A549 (cell line): ENCODE results near the gene ARHGEF10L. TPM values are rescaled to one million over a fixed set of nuclear protein-coding genes. Genes with fewer than 3 reads are reported as not detected.

Experiments
- ATAC-seq, 2 experiments: fragments of 200-7000 bp in 1 of 2; fragments of >200 bp in 1 of 2; cut with Nextera tagmentation in 1 of 2; cut with Tn5 transposase in 1 of 2; 3 replicates each; pipeline versions ENCODE4 v1.8.0 to v1.9.1; 2018 to 2020; ENCODE audit warnings: mild to moderate bottlenecking in 1 of 2, moderate library complexity in 1 of 2
- CTCF ChIA-PET: fragments of 300-600 bp; sonication (Branson Sonifier 250); formaldehyde crosslinking; extraction: SDS; loops from one replicate; lab custom pipeline; 2021; ENCODE audit warnings: antibody characterized with exemption, inconsistent platforms; lab: Yijun Ruan, JAX
- POLR2A ChIA-PET: fragments of 350-600 bp; formaldehyde crosslinking; extraction: SDS; loops from one replicate; lab custom pipeline; 2021; ENCODE audit warnings: antibody characterized with exemption, inconsistent platforms; lab: Yijun Ruan, JAX
- DNase-seq, 2 experiments: peaks; one replicate each; pipeline versions ENCODE4 v3.0.0 to v3.0.0-alpha.2; 2011 to 2016; ENCODE audit warnings: low read depth in 1 of 2, low spot score in 1 of 2
- FAIRE-seq: peaks from 2 replicates; lab custom pipeline; 2011; peaks lifted over from hg19 to GRCh38; lab: Jason Lieb, UNC
- H3K27ac ChIP-seq, 2 experiments: fragments of >200 bp; sonication (Bioruptor Twin); formaldehyde crosslinking; 3 replicates each; pipeline ENCODE4 v1.5.1; 2016 to 2017
- H3K4me1 ChIP-seq: fragments of >200 bp; sonication (Bioruptor Twin); formaldehyde crosslinking; 3 replicates; pipeline ENCODE4 v1.6.1; 2016
- H3K4me2 ChIP-seq: fragments of >200 bp; sonication (Bioruptor Twin); formaldehyde crosslinking; 3 replicates; pipeline ENCODE4 v1.6.1; 2016
- H3K4me3 ChIP-seq: fragments of >200 bp; sonication (Bioruptor Twin); formaldehyde crosslinking; 3 replicates; pipeline ENCODE4 v1.5.1; 2016
- H3K9me3 ChIP-seq: fragments of >200 bp; sonication (Bioruptor Twin); formaldehyde crosslinking; 3 replicates; pipeline ENCODE4 v1.6.1; 2016
- CBX2 ChIP-seq: fragments of 200-600 bp; sonication (generic); IDR thresholded peaks from 2 replicates; pipeline ENCODE4 v1.6.1; 2016; ENCODE audit warnings: low read depth, mild to moderate bottlenecking, borderline replicate concordance
- CBX8 ChIP-seq: fragments of 200-600 bp; sonication (generic); IDR thresholded peaks from 2 replicates; pipeline ENCODE4 v1.6.1; 2016
- CEBPB ChIP-seq, 2 experiments: fragments of >200 bp in 1 of 2; sonication (Bioruptor Twin) in 1 of 2; formaldehyde crosslinking in 1 of 2; IDR thresholded peaks; 2 replicates each; pipeline ENCODE4 v1.6.1; 2012 to 2016
- CHD2 ChIP-seq: fragments of 150-350 bp; IDR thresholded peaks from 2 replicates; pipeline ENCODE4 v1.6.1; 2014; ENCODE audit warnings: low read length; ENCODE audit not compliant: partially characterized antibody
- FOSB ChIP-seq: fragments of 250-450 bp; sonication (Bioruptor Pico); IDR thresholded peaks from 2 replicates; pipeline ENCODE4 v1.5.0; 2020; ENCODE audit warnings: mild to moderate bottlenecking, moderate library complexity
- FOSL2 ChIP-seq, 2 experiments: fragments of 450-650 bp in 1 of 2; fragments of >200 bp in 1 of 2; sonication (Bioruptor Twin) in 1 of 2; formaldehyde crosslinking; IDR thresholded peaks; 2 replicates each; pipeline versions ENCODE4 v1.5.0 to v1.6.1; 2016 to 2020; ENCODE audit warnings: mild to moderate bottlenecking in 1 of 2, moderate library complexity in 1 of 2
- HDAC2 ChIP-seq: fragments of 200-600 bp; sonication (generic); IDR thresholded peaks from 2 replicates; pipeline ENCODE4 v1.6.1; 2016
- HOXA7 ChIP-seq: fragments of 250-450 bp; sonication (Bioruptor Pico); IDR thresholded peaks from 2 replicates; pipeline ENCODE4 v1.5.0; 2020; ENCODE audit warnings: mild to moderate bottlenecking, moderate library complexity
- JUN ChIP-seq, 2 experiments: fragments of >200 bp; sonication (Bioruptor Twin); formaldehyde crosslinking; IDR thresholded peaks; 2 replicates in 1 of 2; 3 replicates in 1 of 2; pipeline ENCODE4 v1.6.1; 2016 to 2017
- MYC ChIP-seq: IDR thresholded peaks from 2 replicates; pipeline ENCODE4 v1.6.1; 2012; ENCODE audit warnings: mild to moderate bottlenecking, inconsistent platforms, low read length, improper control_type of control experiment, borderline replicate concordance
- NFE2L2 ChIP-seq: fragments of 150-350 bp; conservative IDR thresholded peaks from 2 replicates; pipeline ENCODE4 v1.6.1; 2014; ENCODE audit warnings: low read length
- NPAS2 ChIP-seq: fragments of 250-450 bp; sonication (Bioruptor Pico); IDR thresholded peaks from 2 replicates; pipeline ENCODE4 v1.8.0; 2022; ENCODE audit warnings: mild to moderate bottlenecking, moderate library complexity, borderline replicate concordance
- NR3C1 ChIP-seq: fragments of >200 bp; sonication (Bioruptor Twin); formaldehyde crosslinking; IDR thresholded peaks from 3 replicates; pipeline ENCODE4 v1.6.1; 2017
- PHF8 ChIP-seq: fragments of 200-600 bp; sonication (generic); IDR thresholded peaks from 2 replicates; pipeline ENCODE4 v1.6.1; 2016; ENCODE audit warnings: low read depth, mild to moderate bottlenecking, antibody characterized with exemption, moderate library complexity, borderline replicate concordance
- POLR2A ChIP-seq: IDR thresholded peaks from 2 replicates; pipeline ENCODE4 v1.6.1; 2012; ENCODE audit warnings: mild to moderate bottlenecking, low read length
- SMC3 ChIP-seq: fragments of >200 bp; sonication (Bioruptor Twin); formaldehyde crosslinking; IDR thresholded peaks from 3 replicates; pipeline ENCODE4 v1.6.1; 2018; ENCODE audit warnings: inconsistent platforms
- ZC3H11A ChIP-seq: fragments of 450-650 bp; IDR thresholded peaks from 2 replicates; pipeline ENCODE4 v1.6.1; 2014; ENCODE audit warnings: antibody characterized with exemption, mild to moderate bottlenecking
- ZNF302 ChIP-seq: fragments of 250-450 bp; sonication (Bioruptor Pico); IDR thresholded peaks from 2 replicates; pipeline ENCODE4 v1.9.0; 2021; ENCODE audit warnings: inconsistent platforms, mild to moderate bottlenecking, moderate library complexity
- WGBS: methylation state at CpG from one replicate; pipeline ENCODE4 v1.1.6; 2017; ENCODE audit errors: missing lambda C conversion rate; 5-methylcytosine and 5-hydroxymethylcytosine counted together
- polyA plus RNA-seq, 4 experiments: library from polyadenylated mRNA; depleted of rRNA in 3 of 4; stranded (reverse); fragments of >200 nt; fragmentation: RNase III in 1 of 4; extraction: RNeasy Plus Mini Kit Qiagen cat#74134 plus additional on column Dnase treatment in 1 of 4; gene quantifications; 2 replicates in 3 of 4; 3 replicates in 1 of 4; pipeline ENCODE4 v1.2.3, GENCODE V29; 2011 to 2017
- TF ChIP-seq, protein P1 (sequence below): fragments of 250-450 bp; sonication (Bioruptor Pico); IDR thresholded peaks from 2 replicates; pipeline ENCODE4 v1.5.0; 2021; ENCODE audit warnings: mild to moderate bottlenecking, moderate library complexity, borderline replicate concordance
- TF ChIP-seq, protein P2 (sequence below): fragments of 250-450 bp; sonication (Bioruptor Pico); IDR thresholded peaks from 2 replicates; pipeline ENCODE4 v1.5.0; 2020; ENCODE audit warnings: low read depth, mild to moderate bottlenecking, moderate library complexity
- TF ChIP-seq, protein P3 (sequence below): fragments of 200-600 bp; sonication (generic); IDR thresholded peaks from 2 replicates; pipeline ENCODE4 v1.6.1; 2016; ENCODE audit warnings: antibody characterized with exemption, mild to moderate bottlenecking, moderate library complexity

ARHGEF10L gene
- polyA plus RNA-seq, 2 of the 4 experiments (the other 2 are of a cell fraction): 3.5 to 5.2 TPM

DNA sequence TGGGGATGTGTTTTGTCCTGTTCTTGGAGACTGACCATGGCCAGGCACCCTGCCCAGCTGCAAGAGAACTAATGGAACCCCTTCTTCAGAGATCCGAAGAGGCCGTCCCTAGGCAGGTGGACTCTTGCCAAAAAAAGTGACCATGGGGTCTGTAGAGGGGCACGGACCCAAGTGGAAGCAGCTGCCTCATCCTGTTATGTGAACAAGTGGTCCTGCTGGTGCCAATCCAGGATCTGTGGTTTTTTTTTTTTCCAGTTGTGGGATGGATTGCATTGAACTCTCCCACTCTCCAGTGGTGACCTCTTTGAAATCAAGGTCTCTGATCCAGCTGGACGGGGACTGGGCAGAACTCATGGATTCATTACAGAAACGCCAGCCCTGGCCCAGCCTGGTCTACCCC lies 71.2 kb downstream of the ARHGEF10L start:
- ATAC-seq: no peak
- Histone ChIP-seq H3K4me2 (no peak overlapping the region), H3K4me1 (no peaks in the 10 kb centered on the region), H3K4me3 (no peak overlapping the region), H3K9me3 (no peaks in the 10 kb centered on the region), H3K27ac (no peak overlapping the region)
- no peak for DNase-seq
- CTCF ChIA-PET: interaction anchor here (0.6 to 2.5 kb wide), 6 partner anchors 12 to 971 kb away, joined by 3 to 13 read pairs (median 5); no protein-coding TSS in a partner anchor
- FAIRE-seq: no peak
- WGBS: 82% methylated on average over 5 of the region's 5 CpGs
- TF ChIP-seq CBX8 (no peak), NFE2L2 (no peak), HOXA7 (CRISPR knock-in tag) (no peak), PHF8 (no peak), FOSL2 (IDR thresholded peaks at IDR 0.05) (no peak), FOSL2 (CRISPR knock-in tag; IDR thresholded peaks at IDR 0.05) (no peak)
- POLR2A ChIA-PET: no interaction called here

DNA sequence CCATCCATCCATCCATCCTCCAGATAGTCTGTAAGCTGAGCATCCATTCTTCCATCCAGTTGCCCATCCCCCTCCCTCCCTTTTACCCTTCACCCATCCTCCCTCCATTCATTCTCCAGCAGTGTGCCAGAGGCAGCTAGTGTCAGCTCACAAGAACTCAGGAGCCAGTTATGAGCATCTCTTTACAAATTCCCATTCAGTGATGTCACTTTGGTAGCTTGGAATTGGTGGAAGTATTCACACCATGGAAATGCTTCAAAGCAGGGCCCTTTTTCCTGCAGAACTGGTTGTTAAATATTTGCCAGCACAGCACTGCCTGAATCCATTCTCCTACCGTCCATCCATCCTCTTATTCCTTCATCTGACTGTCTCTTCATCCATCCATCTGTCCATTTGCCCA lies 72.5 kb downstream of the ARHGEF10L start:
- CTCF ChIA-PET: interaction anchor here (0.9 to 2.5 kb wide), 7 partner anchors 8 to 969 kb away, joined by 3 to 13 read pairs (median 5); no protein-coding TSS in a partner anchor
- DNase-seq (no peak), ATAC-seq (no peak), FAIRE-seq (no peak)
- TF ChIP-seq HDAC2: no peak
- TF ChIP-seq JUN (IDR thresholded peaks at IDR 0.05): no peak
- TF ChIP-seq NPAS2 (CRISPR knock-in tag): no peak
- no peak for TF ChIP-seq SMC3
- no peak for TF ChIP-seq POLR2A
- TF ChIP-seq, protein P1, sequence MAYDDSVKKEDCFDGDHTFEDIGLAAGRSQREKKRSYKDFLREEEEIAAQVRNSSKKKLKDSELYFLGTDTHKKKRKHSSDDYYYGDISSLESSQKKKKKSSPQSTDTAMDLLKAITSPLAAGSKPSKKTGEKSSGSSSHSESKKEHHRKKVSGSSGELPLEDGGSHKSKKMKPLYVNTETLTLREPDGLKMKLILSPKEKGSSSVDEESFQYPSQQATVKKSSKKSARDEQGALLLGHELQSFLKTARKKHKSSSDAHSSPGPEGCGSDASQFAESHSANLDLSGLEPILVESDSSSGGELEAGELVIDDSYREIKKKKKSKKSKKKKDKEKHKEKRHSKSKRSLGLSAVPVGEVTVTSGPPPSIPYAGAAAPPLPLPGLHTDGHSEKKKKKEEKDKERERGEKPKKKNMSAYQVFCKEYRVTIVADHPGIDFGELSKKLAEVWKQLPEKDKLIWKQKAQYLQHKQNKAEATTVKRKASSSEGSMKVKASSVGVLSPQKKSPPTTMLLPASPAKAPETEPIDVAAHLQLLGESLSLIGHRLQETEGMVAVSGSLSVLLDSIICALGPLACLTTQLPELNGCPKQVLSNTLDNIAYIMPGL (CRISPR knock-in tag): no peak
- no peak for TF ChIP-seq CBX8
- TF ChIP-seq, protein P2, sequence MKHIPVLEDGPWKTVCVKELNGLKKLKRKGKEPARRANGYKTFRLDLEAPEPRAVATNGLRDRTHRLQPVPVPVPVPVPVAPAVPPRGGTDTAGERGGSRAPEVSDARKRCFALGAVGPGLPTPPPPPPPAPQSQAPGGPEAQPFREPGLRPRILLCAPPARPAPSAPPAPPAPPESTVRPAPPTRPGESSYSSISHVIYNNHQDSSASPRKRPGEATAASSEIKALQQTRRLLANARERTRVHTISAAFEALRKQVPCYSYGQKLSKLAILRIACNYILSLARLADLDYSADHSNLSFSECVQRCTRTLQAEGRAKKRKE (CRISPR knock-in tag): no peak
- no peak for TF ChIP-seq CBX2
- TF ChIP-seq CHD2: no peak
- TF ChIP-seq ZNF302 (CRISPR knock-in tag): no peak
- no peak for TF ChIP-seq MYC
- TF ChIP-seq CEBPB (IDR thresholded peaks at IDR 0.05): no peak
- TF ChIP-seq ZC3H11A: no peak
- TF ChIP-seq FOSB (CRISPR knock-in tag): no peak
- no peak for TF ChIP-seq NR3C1
- TF ChIP-seq, protein P3, sequence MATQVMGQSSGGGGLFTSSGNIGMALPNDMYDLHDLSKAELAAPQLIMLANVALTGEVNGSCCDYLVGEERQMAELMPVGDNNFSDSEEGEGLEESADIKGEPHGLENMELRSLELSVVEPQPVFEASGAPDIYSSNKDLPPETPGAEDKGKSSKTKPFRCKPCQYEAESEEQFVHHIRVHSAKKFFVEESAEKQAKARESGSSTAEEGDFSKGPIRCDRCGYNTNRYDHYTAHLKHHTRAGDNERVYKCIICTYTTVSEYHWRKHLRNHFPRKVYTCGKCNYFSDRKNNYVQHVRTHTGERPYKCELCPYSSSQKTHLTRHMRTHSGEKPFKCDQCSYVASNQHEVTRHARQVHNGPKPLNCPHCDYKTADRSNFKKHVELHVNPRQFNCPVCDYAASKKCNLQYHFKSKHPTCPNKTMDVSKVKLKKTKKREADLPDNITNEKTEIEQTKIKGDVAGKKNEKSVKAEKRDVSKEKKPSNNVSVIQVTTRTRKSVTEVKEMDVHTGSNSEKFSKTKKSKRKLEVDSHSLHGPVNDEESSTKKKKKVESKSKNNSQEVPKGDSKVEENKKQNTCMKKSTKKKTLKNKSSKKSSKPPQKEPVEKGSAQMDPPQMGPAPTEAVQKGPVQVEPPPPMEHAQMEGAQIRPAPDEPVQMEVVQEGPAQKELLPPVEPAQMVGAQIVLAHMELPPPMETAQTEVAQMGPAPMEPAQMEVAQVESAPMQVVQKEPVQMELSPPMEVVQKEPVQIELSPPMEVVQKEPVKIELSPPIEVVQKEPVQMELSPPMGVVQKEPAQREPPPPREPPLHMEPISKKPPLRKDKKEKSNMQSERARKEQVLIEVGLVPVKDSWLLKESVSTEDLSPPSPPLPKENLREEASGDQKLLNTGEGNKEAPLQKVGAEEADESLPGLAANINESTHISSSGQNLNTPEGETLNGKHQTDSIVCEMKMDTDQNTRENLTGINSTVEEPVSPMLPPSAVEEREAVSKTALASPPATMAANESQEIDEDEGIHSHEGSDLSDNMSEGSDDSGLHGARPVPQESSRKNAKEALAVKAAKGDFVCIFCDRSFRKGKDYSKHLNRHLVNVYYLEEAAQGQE: no peak
- POLR2A ChIA-PET: no interaction called here
- Histone ChIP-seq H3K4me3 (no peak overlapping the region), H3K4me1 (no peaks in the 10 kb centered on the region), H3K9me3 (no peaks in the 10 kb centered on the region), H3K4me2 (no peak overlapping the region), H3K27ac (no peak overlapping the region)
- 52% methylated on average over 1 of the region's 1 CpG for WGBS
